Inflammatory macrophage (primary cell): Measurements from ENCODE around the gene WWTR1.
A peak's percentile ranks its signal among the peaks of the same experiment; 100 is the strongest.

Experiments
- DNase-seq, 2 donors: peaks; one replicate each; pipeline ENCODE4 v3.0.0-alpha.2; 2020 to 2022

The WWTR1 gene

GRCh38 chr3:149654188-149654601 is 3.6 kb downstream of the WWTR1 start:
- DNase-seq, result no peak

- DNase-seq, result no peak
Measured at GRCh38 chr3:149653564-149653963, 4.3 kb downstream of the WWTR1 start.

- no peak for DNase-seq
Measured at GRCh38 chr3:149653136-149653535, 4.7 kb downstream of the WWTR1 start.

- DNase-seq, result no peak
Measured at GRCh38 chr3:149650828-149651227, 7.0 kb downstream of the WWTR1 start.

GRCh38 chr3:149648525-149648924 is 9.3 kb downstream of the WWTR1 start:
- no peak for DNase-seq

- no peak for DNase-seq
Measured at GRCh38 chr3:149647812-149648211, 10.0 kb downstream of the WWTR1 start.

GRCh38 chr3:149647285-149647684 is 10.5 kb downstream of the WWTR1 start:
- no peak for DNase-seq

- DNase-seq, result no peak
Measured at GRCh38 chr3:149646181-149646766, 11.6 kb downstream of the WWTR1 start.

GRCh38 chr3:149643963-149644362 is 13.9 kb downstream of the WWTR1 start:
- no peak for DNase-seq

GRCh38 chr3:149643482-149643798 is 14.4 kb downstream of the WWTR1 start:
- no peak for DNase-seq

- DNase-seq, result no peak
Measured at GRCh38 chr3:149640976-149641728, 16.7 kb downstream of the WWTR1 start.

GRCh38 chr3:149639093-149639486 is 18.7 kb downstream of the WWTR1 start:
- DNase-seq, result no peak

- no peak for DNase-seq
Measured at GRCh38 chr3:149638228-149639092, 19.4 kb downstream of the WWTR1 start.

GRCh38 chr3:149635396-149635795 is 22.4 kb downstream of the WWTR1 start:
- DNase-seq, result no peak

GRCh38 chr3:149634573-149634972 is 23.3 kb downstream of the WWTR1 start:
- no peak for DNase-seq

- DNase-seq, result no peak
Measured at GRCh38 chr3:149634072-149634471, 23.8 kb downstream of the WWTR1 start.

GRCh38 chr3:149632225-149632624 is 25.6 kb downstream of the WWTR1 start:
- no peak for DNase-seq

- no peak for DNase-seq
Measured at GRCh38 chr3:149630806-149631205, 27.0 kb downstream of the WWTR1 start.

GRCh38 chr3:149628957-149629670 is 28.7 kb downstream of the WWTR1 start:
- DNase-seq, result no peak

- no peak for DNase-seq
Measured at GRCh38 chr3:149626671-149627070, 31.2 kb downstream of the WWTR1 start.

- no peak for DNase-seq
Measured at GRCh38 chr3:149625795-149626194, 32.0 kb downstream of the WWTR1 start.

GRCh38 chr3:149623824-149624223 is 34.0 kb downstream of the WWTR1 start:
- DNase-seq, result peak; percentile 66 to 70
